ENCODE data around the gene TUBB4B. TPM values are rescaled to one million over a fixed set of nuclear protein-coding genes. Genes with fewer than 3 reads are reported as not detected.

The TUBB4B gene
- polyA plus RNA-seq, 1 of the 3 experiments (the other 2 are of a cell fraction) = 508 TPM

DNA sequence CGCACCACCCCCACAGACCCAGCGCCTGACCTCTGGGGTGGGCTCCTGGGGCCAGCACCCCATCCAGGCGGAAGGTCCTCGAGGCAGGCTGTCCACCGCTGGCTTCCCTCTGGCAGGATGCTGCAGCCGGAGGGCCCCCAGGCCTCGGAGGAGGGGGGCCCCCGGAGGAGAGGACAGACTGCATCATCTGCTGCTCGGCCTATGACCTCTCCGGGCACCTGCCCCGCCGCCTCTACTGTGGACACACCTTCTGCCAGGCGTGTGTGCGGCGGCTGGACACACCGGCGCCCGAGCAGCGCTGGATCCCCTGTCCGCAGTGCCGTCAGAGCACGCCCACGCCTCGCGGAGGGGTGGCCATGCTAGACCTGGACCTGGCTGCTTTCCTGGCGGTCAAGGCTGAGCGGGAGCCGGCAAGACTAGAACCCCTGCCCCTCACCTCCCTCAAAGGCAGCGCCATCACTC is 12.6 kb upstream of the TUBB4B start:
- no peak for DNase-seq
- CTCF ChIA-PET = interaction anchor here (0.6 to 7.7 kb wide), 22 partner anchors 8 to 314 kb away, joined by 3 to 95 read pairs (median 7); partner anchors contain the start of genes DPP7, NELFB, NPDC1 and SAPCD2

DNA sequence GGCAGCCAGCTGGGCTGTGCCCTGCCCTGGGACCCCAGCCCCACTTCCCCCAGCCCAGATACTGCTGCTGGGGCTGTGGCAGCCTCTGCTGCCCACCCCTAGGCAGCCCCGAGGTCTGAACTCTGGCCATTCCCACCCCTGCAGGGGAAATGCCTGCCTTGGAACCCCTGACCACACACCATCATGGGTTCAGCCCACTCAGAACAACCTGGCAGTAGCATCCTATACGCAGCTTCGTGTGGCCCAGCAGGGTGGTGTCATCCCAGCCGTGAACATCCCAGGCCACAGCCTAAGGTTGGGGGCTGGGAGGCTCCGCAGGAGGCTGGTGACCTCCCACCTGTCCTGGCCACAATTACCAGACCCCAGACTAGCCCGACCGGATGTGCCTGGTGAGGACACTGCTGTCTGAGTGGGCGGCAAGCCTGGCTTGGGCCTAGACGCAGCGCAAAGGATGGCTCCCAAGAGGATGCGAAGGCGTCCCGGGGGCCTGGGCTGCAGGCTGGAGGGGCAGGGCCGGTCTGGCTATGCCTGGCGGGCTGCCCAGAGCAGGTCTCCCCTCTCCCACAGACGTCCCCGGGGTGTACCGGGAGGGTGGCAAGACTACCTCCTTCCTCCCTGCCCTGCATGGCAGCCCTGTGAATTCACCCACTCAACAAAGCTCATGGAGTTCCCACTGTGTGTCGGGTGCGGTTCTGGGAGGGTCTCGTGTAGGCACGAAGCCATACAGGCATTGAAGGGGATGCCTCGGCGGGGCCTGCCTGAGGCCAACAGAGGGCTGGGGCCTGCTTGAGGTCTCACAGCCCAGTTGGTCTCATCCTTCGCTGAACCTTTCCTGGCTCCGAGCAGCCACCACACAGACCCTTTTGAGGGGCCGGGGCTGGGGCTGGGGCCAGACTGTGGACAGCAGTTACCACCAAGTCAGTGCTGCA is 11.9 kb upstream of the TUBB4B start:
- Histone ChIP-seq H3K4me1 (ENCODE audit: control insufficient read depth in 1 of 2, insufficient read depth in 2 of 2, low read depth in 1 of 2, low read length in 1 of 2) (peaks cover 0 to 45% of the 10 kb centered on the region in 2 experiments; a peak in 1 of 4 replicates), H3K9ac (no peak overlapping the region), H3K27me3 (ENCODE audit: insufficient read depth) (no peaks in the 10 kb centered on the region), H3K4me3 (ENCODE audit: low read depth in 2 of 2, low read length in 1 of 2) (no peak overlapping the region), H3K9me2 (no peaks in the 10 kb centered on the region), H3K4me2 (no peak overlapping the region), H3F3A (replicated peaks; ENCODE audit: insufficient read depth) (peaks cover 16% of the 10 kb centered on the region), H3K27ac (ENCODE audit: low read depth in 2 of 2, low read length in 1 of 2) (no peak overlapping the region; a peak in 1 of 4 replicates), H3K36me3 (replicated peaks in 1 of 2; ENCODE audit: control insufficient read depth in 1 of 2, insufficient read depth in 2 of 2, low read length in 1 of 2) (no peaks in the 10 kb centered on the region), H3K9me3 (no peaks in the 10 kb centered on the region), H2AFZ (ENCODE audit: low read depth) (no peak overlapping the region), H3K79me2 (ENCODE audit: insufficient read depth) (no peaks in the 10 kb centered on the region), H4K20me1 (ENCODE audit: insufficient read depth) (no peaks in the 10 kb centered on the region)
- CTCF ChIA-PET = interaction anchor here (0.9 to 3.8 kb wide), 5 partner anchors 105 to 194 kb away, joined by 3 to 40 read pairs (median 5); no protein-coding TSS in a partner anchor
- POLR2A ChIA-PET = interaction anchor here (1.2 kb wide), 1 partner anchor 114 kb away, joined by 3 read pairs; no protein-coding TSS in a partner anchor
- no peak for DNase-seq
- WGBS (ENCODE audit: low lambda C conversion rate) = 87% methylated on average over 6 of the region's 27 CpGs
- TF ChIP-seq TEAD4 (IDR thresholded peaks at IDR 0.05; ENCODE audit: borderline replicate concordance, insufficient read depth) (no peak), FOXM1 (IDR thresholded peaks at IDR 0.05; ENCODE audit: low read depth) (no peak), JUND (IDR thresholded peaks at IDR 0.05) (no peak), POLR2AphosphoS5 (IDR thresholded peaks at IDR 0.05; ENCODE audit: low read depth, low read length) (no peak), GATA2 (CRISPR knock-in tag; IDR thresholded peaks at IDR 0.05) (no peak), RFX5 (IDR thresholded peaks at IDR 0.05; ENCODE audit: low read length) (no peak), CHD2 (IDR thresholded peaks at IDR 0.05; ENCODE audit: low read length, partially characterized antibody) (no peak), MEF2A (IDR thresholded peaks at IDR 0.05; ENCODE audit: borderline replicate concordance, low read depth) (no peak), TAF1 (IDR thresholded peaks at IDR 0.05; ENCODE audit: borderline replicate concordance, low read depth, low read length) (no peak)
- TF ChIP-seq, protein P1, sequence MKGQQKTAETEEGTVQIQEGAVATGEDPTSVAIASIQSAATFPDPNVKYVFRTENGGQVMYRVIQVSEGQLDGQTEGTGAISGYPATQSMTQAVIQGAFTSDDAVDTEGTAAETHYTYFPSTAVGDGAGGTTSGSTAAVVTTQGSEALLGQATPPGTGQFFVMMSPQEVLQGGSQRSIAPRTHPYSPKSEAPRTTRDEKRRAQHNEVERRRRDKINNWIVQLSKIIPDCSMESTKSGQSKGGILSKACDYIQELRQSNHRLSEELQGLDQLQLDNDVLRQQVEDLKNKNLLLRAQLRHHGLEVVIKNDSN (IDR thresholded peaks at IDR 0.05; ENCODE audit: borderline replicate concordance, low read depth) = no peak
- TF ChIP-seq, protein P2, sequence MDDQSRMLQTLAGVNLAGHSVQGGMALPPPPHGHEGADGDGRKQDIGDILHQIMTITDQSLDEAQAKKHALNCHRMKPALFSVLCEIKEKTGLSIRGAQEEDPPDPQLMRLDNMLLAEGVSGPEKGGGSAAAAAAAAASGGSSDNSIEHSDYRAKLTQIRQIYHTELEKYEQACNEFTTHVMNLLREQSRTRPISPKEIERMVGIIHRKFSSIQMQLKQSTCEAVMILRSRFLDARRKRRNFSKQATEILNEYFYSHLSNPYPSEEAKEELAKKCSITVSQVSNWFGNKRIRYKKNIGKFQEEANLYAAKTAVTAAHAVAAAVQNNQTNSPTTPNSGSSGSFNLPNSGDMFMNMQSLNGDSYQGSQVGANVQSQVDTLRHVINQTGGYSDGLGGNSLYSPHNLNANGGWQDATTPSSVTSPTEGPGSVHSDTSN (IDR thresholded peaks at IDR 0.05) = no peak
- TF ChIP-seq, protein P3, sequence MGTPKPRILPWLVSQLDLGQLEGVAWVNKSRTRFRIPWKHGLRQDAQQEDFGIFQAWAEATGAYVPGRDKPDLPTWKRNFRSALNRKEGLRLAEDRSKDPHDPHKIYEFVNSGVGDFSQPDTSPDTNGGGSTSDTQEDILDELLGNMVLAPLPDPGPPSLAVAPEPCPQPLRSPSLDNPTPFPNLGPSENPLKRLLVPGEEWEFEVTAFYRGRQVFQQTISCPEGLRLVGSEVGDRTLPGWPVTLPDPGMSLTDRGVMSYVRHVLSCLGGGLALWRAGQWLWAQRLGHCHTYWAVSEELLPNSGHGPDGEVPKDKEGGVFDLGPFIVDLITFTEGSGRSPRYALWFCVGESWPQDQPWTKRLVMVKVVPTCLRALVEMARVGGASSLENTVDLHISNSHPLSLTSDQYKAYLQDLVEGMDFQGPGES (IDR thresholded peaks at IDR 0.05; ENCODE audit: low read depth, low read length) = no peak
- TF ChIP-seq, protein P4, sequence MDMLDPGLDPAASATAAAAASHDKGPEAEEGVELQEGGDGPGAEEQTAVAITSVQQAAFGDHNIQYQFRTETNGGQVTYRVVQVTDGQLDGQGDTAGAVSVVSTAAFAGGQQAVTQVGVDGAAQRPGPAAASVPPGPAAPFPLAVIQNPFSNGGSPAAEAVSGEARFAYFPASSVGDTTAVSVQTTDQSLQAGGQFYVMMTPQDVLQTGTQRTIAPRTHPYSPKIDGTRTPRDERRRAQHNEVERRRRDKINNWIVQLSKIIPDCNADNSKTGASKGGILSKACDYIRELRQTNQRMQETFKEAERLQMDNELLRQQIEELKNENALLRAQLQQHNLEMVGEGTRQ (IDR thresholded peaks at IDR 0.05; ENCODE audit: borderline replicate concordance, low read depth, low read length) = no peak

More for the DNA sequence above, 12.6 kb upstream of the TUBB4B start:
- Histone ChIP-seq H3K27me3 (ENCODE audit: insufficient read depth) (no peaks in the 10 kb centered on the region), H3K9me3 (no peaks in the 10 kb centered on the region), H3K27ac (ENCODE audit: low read depth in 2 of 2, low read length in 1 of 2) (no peak overlapping the region), H3K36me3 (replicated peaks in 1 of 2; ENCODE audit: control insufficient read depth in 1 of 2, insufficient read depth in 2 of 2, low read length in 1 of 2) (no peaks in the 10 kb centered on the region), H3K4me1 (ENCODE audit: control insufficient read depth in 1 of 2, insufficient read depth in 2 of 2, low read depth in 1 of 2, low read length in 1 of 2) (peaks cover 0 to 48% of the 10 kb centered on the region in 2 experiments; a peak in 1 of 4 replicates), H3K79me2 (ENCODE audit: insufficient read depth) (no peaks in the 10 kb centered on the region), H3K4me2 (no peak overlapping the region), H2AFZ (ENCODE audit: low read depth) (no peak overlapping the region), H3K4me3 (ENCODE audit: low read depth in 2 of 2, low read length in 1 of 2) (no peak overlapping the region), H3K9ac (no peak overlapping the region), H3F3A (replicated peaks; ENCODE audit: insufficient read depth) (peaks cover 16% of the 10 kb centered on the region), H4K20me1 (ENCODE audit: insufficient read depth) (no peaks in the 10 kb centered on the region), H3K9me2 (no peaks in the 10 kb centered on the region)
- WGBS (ENCODE audit: low lambda C conversion rate) = 87% methylated on average over 3 of the region's 29 CpGs
- POLR2A ChIA-PET = no interaction called here
- no peak for TF ChIP-seq NFIC (IDR thresholded peaks at IDR 0.05; ENCODE audit: borderline replicate concordance)
- TF ChIP-seq RCOR1 (IDR thresholded peaks at IDR 0.05; ENCODE audit: low read length) = no peak
- TF ChIP-seq, protein P5, sequence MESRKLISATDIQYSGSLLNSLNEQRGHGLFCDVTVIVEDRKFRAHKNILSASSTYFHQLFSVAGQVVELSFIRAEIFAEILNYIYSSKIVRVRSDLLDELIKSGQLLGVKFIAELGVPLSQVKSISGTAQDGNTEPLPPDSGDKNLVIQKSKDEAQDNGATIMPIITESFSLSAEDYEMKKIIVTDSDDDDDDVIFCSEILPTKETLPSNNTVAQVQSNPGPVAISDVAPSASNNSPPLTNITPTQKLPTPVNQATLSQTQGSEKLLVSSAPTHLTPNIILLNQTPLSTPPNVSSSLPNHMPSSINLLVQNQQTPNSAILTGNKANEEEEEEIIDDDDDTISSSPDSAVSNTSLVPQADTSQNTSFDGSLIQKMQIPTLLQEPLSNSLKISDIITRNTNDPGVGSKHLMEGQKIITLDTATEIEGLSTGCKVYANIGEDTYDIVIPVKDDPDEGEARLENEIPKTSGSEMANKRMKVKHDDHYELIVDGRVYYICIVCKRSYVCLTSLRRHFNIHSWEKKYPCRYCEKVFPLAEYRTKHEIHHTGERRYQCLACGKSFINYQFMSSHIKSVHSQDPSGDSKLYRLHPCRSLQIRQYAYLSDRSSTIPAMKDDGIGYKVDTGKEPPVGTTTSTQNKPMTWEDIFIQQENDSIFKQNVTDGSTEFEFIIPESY (IDR thresholded peaks at IDR 0.05; ENCODE audit: borderline replicate concordance, low read depth) = no peak
- TF ChIP-seq, protein P4 (IDR thresholded peaks at IDR 0.05; ENCODE audit: borderline replicate concordance, low read depth, low read length) = no peak
- TF ChIP-seq SMC3 (IDR thresholded peaks at IDR 0.05; ENCODE audit: low read depth, low read length) = no peak
- TF ChIP-seq NRF1 (IDR thresholded peaks at IDR 0.05; ENCODE audit: low read depth, low read length) = no peak

Measured in SK-N-SH (cell line).